Lung microvascular endothelial cell (primary cell): ENCODE data around the gene ASPHD1. TPM values are rescaled to one million over a fixed set of nuclear protein-coding genes. Genes with fewer than 3 reads are reported as not detected.
"Not testable (repeated sequence)": the region's sequence is repeated elsewhere in the genome, so short reads cannot be mapped to it uniquely, and the experiment has no call there.

Experiments used
- DNase-seq, 2 donors: peaks; one replicate each; pipeline versions ENCODE4 v3.0.0 to v3.0.0-alpha.2; 2010; ENCODE audit warnings: low read depth in 2 of 2
- total RNA-seq: library from RNA; depleted of rRNA; stranded (reverse); fragments of >200 nt; gene quantifications from 2 replicates; pipeline ENCODE4 v1.2.1, GENCODE V29; 2014

ASPHD1 gene
- total RNA-seq, 1 donor from 2014 or later, result 0.20 TPM

DNA sequence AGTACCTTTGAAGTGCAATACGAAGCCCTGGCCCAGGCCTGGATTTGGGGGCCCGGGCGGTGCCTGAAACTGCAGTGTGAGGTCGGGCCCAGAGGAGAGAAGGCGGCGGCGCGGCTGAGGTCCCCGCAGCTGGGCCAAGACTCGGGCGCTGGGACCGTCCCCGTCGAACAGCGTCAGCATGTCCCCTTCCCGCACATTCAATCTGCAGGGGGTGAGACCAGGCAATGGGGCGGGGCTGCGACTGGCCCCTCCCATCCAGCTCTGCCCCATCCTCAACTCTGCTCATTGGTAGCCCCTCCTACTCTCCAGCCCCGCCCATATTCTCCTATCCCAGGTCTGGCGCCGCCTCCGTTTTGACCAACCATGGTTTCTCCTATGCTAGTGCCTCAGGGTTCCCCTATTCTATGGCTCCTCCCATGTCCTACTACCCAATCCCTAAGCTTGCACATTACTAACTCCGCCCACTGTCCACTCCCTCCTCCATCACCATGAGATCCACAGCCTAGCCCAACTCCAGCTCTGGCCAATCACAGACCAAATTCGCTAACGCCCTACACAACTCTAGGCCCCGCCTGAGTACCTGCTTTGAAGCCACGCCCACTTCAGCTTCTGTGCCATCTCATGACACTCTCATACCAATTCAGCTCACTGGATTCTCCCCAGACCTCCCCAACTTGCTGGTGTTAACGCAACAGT is 22.9 kb upstream of the ASPHD1 start:
- peak; percentile 25 to 41 for DNase-seq

DNA sequence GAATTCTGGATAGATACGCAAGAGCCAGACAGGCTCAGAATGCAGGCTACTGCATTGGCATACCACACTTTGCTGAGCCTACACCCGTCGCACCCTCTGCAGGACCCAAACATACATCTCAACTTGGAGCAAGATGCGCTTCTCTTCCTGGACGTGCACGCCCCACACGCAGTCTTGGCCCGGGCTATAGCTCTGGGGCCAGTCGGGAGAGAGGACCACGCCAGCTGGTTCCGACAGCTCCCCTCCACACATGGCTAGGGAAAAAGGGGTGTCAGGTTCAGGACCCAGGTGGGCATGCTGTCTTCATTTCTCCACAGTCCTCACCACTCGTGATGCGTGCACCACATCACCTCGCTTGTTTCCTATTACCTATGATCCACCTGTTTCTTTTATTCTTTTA is 22.1 kb upstream of the ASPHD1 start:
- DNase-seq, result no peak

DNA sequence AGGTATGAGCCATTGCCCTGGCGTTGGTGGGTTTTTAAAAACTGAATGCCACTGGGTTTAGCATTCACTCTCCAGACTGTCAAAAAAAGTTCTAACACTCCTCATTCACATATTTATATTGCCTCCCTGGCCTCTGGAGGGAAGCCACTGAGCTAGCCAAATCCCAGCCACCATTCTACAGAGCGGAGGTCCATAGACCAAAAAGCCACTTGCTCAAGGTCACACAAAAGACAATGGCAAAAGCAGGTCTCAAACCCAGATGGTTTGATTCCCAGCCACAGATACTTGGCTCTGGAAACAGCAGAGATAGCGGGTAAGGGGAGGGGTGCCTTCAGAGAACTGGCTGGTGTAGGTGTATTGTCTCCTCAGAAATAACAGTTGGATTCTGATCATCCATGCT is 19.2 kb upstream of the ASPHD1 start:
- DNase-seq, result no peak

DNA sequence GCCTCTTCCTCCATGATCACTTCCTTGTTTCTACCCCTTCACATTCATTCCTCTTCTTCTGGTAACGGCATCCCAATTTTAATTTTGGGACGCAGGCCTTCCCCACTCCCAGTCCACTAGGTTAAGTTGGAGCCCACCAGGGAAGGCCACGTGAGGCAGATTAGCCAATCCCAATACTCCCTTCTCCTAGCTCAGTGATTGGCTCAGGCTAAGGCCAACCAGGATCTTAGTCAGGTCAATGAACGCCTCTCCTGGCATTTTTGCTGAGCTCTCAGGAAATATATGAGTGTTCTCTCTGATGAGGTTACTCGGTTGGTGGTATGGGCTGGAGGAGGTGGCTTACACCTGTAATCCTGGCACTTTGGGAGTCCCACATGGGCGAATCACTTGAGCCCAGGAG is 16.3 kb upstream of the ASPHD1 start:
- DNase-seq, result no peak

DNA sequence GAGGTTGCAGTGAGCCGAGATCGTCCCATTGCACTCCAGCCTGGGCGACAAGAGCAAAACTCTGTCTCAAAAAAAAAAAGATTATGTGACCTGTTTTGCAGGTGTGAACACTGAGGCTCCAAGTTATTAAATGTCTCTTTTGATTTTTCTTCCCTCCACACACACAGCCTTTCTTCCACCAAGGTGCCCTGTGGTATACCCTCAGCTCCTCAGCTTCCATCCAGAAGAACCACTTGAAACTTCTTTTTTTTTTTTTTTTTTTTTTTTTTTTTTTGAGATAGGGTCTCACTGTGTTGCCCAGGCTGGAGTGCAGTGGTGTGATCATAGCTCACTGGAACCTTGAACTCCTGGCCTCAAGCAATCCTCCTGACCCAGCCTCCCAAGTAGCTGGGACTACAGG is 10.9 kb upstream of the ASPHD1 start:
- DNase-seq, result not testable (repeated sequence)

DNA sequence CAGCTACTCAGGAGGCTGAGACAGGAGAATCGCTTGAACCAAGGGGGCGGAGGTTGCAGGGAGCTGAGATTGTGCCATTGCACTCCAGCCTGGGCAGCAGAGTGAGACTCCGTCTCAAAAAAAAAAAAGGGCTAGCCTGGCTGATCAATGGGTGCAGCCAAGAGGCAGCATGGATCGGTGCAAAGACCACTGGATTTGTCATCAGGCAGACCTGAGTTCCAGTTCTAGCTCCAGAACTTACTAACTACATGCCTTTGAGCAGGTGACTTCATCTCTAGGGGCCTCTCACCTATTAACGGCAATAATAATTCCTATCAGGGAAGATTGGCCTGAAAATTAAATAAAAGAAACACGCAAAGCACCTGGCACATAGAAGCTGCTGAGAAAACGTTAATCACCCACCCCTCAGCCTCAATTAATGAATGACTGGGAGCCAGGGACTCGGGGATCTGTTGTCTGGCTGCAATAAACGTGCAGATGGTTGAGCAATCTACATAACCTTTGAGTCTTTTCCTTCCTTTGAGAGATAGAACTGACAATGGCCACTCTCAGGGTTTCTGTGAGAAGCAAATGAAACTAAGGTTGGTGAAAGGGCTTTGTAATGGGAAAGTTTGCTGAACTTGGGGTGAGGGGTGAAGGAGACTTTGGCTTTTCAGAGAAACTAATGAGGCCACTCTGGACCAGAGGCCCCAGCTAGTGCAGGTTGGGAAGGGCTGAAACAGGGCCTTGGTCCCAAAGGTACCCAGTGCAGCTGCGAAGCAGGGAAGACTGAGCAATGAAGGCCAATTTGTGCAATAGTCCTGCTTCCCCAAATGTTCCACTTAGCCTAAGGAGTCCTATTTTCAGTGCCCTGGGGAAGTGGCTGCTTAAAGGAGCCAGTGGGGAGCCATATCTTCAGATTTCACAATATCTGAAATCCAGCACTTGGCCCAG is 8.5 kb upstream of the ASPHD1 start:
- peak in 1 of 2 donors; percentile 38 for DNase-seq

DNA sequence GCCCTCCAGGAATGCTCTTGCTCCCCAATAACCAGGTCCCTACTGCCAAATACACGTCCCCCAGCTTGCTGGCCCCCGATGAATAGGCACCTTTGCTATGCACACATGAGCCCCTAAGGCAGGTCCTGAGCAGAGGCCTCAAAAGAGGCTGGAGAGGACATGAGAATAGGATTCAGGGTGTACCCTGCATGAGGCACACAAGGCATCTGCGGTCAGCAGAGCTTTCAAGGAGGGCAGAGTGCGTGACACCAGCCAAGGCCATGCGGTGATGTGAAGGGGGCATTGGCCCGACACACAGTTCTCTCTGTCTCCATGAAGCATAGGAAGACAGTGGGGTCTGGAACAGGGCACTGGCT is 7.9 kb upstream of the ASPHD1 start:
- no peak for DNase-seq

DNA sequence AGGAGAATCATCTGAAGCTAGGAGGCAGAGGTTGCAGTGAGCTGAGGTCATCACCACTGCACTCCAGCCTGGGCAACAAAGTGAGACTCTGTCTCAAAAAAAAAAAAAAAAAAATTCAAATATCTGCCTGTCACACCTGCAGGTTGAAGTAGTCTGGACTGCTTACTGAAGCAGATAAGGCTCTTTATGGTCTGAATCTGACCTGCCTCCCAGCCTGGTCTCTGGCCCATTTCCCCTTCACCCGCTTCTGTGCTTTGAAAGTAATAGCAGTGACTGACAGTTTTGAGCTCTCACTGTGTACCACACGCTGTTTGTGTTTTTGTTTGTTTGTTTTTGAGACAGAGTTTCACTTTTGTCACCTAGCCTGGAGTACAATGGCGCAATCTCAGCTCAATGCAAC is 6.7 kb upstream of the ASPHD1 start:
- no peak for DNase-seq

DNA sequence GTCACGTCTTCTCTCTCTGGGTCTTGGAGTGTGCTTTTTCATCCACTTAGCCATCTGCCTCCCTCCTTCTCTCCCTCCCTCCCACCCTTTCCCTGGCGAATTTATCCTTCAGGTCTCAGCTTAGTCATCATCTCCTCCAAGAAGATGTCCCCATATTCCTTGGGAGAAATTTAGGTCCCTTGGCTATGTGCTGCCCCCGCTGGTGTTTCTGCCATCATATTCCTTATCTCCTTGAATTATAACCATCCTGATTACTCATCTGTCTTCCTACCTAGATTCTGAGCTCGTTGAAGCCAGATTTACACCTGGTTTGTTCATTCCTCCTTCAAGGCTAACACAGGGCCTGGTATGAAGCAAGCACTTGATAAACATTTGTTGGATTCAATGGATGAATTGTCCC is 5.9 kb upstream of the ASPHD1 start:
- DNase-seq, result no peak

DNA sequence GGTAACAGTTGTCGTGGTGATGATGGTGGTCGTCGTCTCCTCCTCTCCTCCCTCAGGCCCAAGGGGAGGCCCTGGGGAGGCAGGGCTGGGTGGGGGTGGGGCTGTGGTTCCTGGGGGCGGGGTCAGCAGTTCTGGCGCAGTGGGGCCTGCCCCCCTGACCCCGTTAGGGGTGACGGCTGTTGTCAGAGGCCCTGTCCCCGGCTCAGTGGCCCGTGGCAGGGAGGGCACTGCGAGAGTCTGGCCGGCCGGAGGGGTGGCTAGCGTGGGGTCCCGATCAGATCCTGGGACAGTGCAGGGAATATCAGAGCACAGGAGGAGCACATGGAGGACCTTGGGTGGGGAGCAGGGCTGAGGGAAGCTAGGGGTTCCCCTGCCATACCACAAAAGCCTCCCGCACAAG is 3.4 kb upstream of the ASPHD1 start:
- DNase-seq, result no peak

DNA sequence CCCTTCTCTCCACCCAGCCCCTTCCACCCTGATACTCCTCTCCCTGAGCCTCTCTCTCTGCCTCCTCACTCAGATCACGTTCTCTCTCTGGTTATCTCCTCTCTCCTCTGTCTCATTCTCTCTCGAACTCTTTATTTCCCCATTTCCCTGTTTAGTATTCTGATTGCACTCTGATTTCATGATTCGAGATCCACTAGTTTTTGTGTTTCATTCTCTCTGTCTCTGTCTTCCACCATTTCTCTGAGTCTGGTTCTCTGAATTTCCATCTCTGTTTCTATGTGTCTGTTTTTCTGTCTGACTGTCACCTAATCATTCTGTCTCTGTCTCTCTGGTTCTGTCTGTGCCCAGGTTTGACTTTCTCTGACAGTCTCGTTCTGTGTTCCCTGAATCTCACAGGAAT is 3.0 kb upstream of the ASPHD1 start:
- DNase-seq, result no peak

DNA sequence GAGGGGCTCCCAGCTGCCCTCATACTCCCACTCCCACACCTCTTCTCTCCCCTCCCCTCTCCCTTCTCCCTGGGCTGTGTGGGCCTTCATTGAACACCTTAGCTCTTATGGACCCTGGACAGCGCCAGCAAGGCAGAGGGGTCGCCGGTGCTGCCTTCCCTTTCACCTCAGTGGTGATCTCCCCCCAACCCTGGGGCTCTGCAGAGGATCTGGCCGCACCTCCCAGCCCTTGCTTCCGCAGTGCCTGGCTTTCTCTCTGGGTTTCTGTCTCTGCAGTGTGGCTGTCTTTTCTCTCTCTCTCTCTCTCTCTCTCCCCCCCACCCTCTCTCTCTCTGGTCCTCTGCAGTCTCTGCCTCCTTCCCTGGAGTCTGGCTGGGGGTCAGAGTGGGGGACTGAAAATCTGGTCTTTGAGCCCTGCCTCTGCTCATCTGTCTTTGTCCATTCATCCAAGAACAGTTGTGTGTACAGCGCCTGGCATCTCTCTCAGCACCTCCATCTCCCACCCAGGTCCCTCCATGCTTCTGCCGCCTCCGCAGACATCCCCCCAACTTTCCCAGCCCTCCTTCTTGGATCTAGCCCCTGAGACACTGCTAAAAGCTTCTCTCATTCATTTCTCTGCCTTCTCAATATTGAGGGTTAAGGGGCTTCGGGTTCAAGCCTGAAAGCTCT is 2.0 kb upstream of the ASPHD1 start:
- DNase-seq, result no peak

DNA sequence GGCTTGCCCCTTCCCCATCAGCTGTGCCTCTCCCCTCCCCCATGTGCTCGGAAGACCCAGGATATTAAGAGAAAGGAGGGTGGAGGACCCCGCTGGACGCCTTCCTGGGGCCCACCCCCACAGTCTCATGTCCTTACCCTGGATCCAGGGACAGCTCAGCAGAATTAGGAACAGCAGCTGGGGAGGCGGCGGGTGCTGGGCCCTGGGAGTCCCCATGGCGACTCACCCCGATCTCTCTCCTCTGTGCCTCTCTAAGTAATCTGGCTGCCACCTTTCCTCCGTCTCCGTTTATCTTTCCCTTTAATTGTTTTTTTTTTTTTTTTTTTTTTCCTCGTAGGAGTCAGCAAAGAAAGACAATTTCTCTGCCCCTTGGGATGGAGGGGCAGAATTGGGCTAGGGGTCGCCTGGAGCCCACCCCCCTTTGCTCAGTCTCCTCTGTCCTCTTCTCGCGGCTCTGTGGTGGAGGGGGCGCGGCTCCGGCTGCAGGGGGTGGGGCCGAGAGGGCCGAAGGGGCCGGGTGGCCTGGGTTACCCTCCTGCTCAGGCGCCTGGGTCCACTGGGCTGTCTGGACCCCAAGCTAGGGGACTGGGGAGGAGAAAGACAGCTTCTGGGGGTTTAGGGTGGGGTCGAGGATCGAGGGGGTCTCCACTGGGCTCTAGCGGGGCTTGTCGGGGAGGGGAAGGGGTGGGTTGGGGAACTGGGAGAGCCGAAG is 1.3 kb upstream of the ASPHD1 start:
- no peak for DNase-seq

DNA sequence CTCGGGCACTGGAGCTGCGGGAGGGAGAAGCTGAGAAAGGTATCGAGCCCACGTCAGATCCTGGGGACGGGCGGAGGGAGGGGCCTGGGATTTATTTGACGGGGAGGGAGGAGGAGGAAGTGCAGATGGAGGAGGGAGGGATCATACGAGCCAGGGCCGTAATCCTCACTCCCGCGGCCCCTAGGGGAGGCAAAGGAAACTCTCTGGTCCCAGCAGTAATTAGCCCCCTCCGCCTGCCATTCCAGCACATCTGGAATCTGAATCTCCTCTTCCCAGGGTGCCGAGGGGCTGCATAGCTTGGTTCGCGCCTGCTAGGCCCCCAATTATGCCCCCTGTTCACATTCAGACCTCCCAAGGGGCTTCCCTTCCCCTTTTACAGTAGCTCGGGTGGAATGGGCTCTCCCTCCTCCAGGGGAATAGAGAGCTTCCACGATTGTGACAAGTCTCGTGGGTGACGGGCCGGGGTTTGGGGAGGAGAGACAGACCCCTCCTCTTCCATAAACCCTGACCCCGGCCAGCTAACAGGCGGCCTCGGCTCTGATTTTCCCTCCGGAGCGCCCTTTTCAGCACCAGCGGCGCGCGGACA is 679 bp upstream of the ASPHD1 start, which contains the start of gene SEZ6L2:
Gene SEZ6L2 (minus strand): TSS at position 35 of the 586 bp plus-strand sequence. CDS start 531 bp downstream, outside the sequence.
- peak; percentile 49 to 85 for DNase-seq

DNA sequence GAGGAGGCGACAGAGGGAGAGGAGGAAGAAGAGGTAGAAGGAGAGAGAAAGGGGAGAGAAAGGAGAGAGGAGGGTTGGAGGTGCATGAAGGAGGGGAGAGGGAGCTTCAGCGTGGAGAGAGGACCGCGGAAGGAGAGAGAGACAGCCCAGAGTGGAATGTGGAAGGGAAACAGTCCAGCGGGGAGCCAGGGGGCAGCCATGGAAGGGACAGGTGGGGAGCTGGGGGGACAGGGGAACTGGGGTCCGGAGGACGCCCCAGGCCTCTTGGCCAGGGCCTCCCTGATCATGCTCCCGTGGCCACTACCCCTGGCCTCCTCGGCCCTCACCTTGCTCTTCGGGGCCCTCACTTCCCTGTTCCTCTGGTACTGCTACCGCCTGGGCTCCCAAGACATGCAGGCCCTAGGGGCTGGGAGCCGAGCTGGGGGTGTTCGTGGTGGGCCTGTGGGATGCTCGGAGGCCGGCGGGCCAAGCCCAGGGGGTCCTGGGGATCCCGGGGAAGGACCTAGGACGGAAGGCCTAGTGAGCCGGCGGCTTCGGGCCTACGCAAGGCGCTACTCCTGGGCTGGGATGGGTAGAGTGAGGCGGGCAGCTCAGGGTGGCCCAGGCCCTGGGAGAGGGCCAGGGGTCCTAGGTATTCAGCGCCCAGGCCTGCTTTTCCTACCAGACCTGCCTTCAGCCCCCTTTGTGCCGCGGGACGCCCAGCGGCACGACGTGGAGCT is 759 bp downstream of the ASPHD1 start:
- no peak for DNase-seq

DNA sequence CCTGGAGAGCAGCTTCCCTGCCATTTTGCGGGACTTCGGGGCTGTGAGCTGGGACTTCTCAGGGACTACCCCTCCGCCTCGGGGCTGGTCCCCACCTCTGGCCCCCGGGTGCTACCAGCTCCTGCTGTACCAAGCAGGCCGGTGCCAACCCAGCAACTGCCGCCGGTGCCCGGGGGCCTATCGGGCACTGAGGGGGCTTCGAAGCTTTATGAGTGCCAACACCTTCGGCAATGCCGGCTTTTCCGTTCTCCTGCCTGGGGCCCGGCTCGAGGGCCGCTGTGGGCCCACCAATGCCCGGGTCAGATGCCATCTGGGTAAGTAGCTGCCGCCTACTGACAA is 1.3 kb downstream of the ASPHD1 start:
- DNase-seq, result no peak

DNA sequence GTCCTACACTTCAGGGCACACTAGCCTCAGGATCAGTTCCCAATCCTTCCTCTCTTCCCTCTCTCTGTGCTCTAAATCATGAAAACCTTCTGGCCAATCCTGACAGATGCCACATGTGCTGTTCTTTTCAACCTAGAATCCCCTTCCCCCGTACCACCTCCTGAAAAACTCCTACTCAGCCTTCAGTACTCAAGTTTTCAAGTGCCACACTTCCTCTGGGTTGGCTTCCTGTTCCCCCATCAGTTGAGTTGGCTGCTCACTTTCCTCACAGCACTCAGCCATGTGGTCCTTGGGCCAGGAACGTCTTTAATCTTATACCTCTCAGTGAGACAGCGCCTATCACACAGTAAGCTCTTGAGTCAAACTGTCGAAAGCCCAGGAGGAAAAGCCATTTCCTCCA is 3.3 kb downstream of the ASPHD1 start:
- DNase-seq, result no peak

DNA sequence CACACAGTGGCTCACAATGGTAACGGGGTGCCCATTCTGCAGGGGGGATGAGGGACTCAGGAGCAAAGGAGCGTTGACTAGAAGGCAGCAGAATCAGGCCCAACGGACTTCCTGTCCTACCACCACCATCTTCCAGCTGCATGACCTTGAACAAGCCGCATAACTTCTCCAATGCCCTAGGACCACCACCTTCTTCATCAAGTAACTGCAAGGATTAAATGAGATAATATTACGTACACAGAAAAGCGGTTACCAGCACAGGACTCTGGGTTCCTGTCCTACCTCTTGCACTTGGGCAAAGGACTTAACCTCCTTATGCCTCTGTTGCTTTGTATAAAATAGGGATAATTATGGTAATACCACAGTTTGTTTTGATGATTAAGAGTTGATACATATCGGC is 4.7 kb downstream of the ASPHD1 start:
- no peak for DNase-seq

DNA sequence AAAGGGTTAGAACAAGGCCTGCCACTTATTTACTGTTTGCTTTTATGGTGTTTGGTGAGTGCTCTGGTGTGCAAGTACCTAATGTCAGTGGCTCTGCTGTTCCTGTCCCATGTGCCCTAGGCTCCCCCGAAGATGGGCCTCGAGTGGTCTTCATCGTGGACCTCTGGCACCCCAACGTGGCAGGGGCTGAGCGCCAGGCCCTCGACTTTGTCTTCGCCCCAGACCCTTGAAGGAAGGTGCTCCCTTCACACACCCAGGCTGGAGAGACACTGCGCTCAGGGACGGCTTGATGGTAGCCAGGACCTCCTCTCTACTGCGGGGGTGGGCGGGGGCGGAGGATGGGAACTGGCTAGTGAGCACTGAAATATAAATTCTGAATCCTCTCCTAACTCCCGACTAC is 5.4 kb downstream of the ASPHD1 start:
- DNase-seq, result no peak

DNA sequence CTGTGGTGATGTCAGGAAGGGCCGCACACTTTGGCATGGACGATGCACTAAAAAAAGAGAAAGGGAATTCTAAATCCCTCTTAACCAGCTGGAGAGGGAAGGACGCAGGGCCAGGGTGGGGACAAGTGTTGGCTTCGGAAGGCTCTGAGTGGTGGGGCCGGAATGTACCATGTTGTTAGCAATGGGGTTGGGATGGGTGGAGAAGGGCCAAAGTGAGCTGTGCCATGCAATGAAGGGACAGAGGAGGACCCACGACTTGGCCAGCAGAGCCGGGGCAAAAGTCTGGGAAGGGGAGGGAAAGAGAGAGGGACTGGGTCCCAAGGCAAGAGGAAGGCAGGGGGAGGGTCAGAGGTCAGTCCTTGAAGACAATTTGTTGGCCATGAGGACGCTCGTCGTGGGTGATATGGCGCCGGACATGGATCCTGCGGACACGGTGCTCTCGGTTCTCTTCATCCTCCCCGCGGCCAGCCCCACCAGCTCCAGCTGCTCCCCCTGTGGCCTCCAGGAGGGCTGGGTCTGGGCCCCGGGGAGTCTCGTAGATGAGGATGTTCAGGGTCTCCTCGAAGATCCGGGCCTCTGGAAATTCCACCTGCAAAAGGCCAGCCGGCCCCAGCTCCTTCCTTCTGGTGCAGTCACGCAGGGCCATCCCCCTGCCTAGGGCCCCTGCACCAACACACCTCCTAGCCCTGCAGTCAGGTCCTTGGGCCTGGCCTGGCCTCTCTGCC is 6.4 kb downstream of the ASPHD1 start:
- no peak for DNase-seq
